ENCODE data around the gene RAD51B.
"Not testable (repeated sequence)": the region's sequence is repeated elsewhere in the genome, so short reads cannot be mapped to it uniquely, and the experiment has no call there.

RAD51B gene

GRCh38 chr14:68435631-68436030, 616.1 kb downstream of the RAD51B start:
- not testable (repeated sequence) for DNase-seq (ENCODE audit: low read depth in 3 of 3)

DNA sequence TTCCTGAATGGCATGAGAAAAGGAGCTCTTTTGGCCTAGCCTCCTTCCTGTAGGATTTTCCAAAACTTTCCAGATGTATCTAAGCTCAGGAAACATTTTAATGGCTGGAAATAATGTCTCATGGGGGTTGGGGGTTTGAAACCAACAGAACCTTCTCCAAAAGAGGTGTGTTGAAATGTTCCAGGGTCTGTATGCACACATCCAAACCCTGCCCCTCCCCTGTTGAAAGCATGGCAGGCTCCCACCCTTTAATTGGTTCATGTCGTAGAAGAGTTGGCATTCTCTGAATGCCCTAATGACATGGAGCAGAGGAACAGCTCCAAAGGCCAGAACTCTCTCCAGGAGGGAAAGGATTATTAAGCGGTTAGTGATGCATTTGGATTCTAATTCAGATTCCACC, 620.1 kb downstream of the RAD51B start:
- DNase-seq (ENCODE audit: low read depth in 3 of 3): no peak

DNA sequence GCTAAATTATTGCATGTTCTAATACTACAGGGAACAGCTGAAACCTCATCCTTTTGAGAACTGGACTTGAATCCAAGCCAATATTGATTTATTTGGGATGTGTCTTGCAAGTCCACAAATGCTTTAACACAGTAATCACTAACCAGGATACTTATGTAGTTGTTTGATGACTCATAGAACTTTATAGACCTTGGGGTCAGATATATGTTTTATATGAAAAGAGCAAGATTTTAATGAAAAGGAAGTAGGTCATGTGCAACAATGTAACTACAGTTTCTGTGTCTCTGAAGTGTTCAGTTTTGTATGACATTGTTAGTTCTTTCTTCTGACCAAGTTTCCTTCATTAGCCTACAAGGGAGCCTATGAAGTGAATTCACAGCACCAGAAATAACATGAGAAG, 621.2 kb downstream of the RAD51B start:
- DNase-seq (ENCODE audit: low read depth in 3 of 3): no peak

GRCh38 chr14:68441542-68441941, 622.0 kb downstream of the RAD51B start:
- no peak for DNase-seq (ENCODE audit: low read depth in 3 of 3)

DNA sequence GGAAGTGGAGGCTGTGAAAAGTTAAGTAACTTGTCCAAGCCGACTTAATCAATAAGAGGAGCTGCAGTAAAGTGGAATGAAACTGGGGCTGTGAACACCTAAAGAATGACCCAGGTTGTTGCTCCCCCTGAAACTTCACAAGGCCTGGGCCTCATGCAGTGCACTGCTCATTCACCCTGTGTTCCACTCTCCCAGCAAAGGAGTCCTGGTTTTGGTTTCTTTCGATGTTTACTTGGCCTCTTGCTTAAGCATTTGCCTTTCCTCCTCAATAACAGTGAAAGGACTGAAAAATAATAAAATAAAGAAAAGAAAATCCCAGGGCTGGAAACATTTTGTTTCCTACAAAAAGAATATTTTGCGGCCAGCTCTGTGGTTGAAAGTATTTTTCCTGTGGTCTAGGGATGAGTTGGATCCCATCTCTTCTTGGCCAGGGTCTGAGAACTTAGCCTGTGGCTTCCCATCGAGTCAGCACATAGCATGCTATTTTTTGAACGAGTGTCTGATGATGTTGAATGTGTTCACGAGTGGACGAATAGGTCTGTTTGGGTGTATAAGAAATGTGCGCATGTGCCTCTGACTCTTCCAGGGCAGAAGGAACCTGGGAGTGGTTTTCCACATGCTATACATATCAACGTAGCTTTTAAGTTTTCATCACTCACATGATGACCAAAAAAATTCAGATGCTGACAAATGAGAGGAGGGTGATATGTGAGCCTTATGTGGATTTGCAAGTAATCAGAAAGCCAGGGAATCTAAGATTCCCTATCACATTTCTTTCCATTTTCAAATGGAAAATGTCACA, 623.5 kb downstream of the RAD51B start:
- no peak for DNase-seq (ENCODE audit: low read depth in 3 of 3)

DNA sequence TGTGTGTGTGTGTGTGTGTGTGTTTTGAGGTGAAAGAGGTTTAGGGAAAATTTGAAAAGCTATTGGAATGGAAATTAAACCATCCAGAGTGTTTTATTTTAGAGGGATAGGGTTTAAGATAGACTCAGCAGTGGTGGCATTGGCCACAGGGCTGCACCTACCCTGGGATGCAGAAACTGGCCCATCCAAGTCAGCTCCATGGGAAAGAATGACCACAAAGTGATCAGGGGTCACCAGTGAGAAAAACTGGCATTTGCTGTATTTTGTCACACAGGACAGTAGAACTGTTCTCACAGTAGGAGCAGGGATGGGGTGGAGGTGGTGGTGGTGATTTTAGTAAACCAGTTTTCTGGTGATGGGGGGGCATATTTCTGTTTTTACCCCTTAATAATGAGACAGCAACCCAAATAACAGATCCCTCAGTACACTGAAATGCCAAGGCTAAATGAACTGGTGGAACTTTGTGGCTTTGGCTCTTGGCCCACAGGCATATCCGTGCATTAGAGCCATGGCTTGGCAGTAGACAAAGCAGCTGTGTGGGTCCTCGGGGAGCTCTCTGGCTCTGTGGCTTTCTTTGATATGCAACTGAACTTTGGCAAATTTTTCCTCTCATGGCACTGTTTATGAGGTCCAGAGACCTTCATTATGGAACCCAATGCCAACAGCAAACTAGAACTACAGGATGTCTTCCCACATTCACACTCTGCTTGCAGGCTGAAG, 625.0 kb downstream of the RAD51B start:
- DNase-seq (ENCODE audit: low read depth in 3 of 3): no peak

DNA sequence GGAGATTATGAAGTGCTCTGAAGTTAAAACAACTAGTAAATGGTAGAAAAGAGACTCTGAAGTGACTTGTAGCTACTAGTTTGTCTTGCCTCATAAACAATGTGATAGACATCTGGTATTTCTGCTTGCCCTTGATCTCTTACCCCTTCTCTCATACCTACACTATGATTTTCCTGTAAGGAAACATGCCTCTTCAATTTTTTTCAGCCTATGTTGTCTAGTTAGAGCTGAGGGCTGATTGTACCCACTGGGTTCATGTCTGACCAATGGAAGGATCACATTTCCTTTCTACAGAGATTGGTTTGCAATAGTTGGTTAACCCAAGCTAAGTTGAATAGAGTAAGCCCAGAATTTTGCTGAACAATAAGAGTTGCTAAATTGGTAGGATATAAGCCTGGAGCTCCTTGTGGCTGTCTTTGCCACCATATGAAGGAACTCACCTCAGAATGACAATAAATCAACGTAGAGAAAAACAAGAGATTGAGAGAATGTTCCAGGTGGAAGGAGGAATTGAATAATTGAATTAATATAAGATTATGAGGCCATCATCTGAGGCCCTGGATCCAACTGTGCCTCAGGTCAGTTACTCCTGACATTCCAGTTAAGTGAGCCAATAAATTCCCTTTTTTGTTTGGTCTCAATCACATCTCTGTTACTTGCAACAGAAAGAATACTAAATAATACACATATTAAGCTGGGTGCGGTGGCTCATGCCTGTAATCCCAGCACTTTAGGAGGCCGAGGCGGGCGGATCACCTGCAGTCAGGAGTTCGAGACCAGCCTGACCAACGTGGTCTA, 626.9 kb downstream of the RAD51B start:
- DNase-seq (ENCODE audit: low read depth in 3 of 3): no peak

DNA sequence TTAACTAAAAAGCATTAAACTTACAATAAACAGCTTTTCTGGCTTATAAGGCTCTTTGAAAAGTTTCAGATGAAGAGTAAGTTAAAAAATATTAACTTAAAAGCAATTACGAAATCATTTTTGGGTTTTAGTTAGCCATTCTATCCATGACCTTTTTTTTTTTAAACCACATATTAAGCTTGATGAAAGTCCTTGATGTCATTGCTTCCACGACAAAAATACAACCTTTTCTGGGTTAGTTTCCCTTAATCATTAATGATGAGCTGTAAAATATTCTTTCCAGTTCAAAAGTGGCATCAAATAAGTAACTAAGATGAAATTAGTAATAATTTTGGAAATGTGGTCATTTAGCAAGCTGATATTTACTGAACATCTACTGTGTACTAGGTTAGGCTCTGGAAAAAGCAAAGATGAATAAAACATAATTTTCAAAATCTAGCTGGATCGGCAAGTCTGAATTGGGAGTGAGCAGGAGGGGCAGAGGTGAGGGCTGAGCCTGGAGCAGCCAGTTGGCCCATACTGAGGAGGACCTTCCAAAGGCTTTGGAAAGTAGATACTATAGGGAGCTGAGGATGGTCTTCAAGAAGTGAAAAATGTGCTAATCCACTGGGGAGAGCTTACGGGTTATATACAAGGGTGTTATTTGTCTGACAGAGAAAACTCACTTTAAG, 628.1 kb downstream of the RAD51B start:
- DNase-seq (ENCODE audit: low read depth in 3 of 3): no peak

GRCh38 chr14:68448252-68448902, 628.8 kb downstream of the RAD51B start:
- DNase-seq (ENCODE audit: low read depth in 3 of 3): no peak

GRCh38 chr14:68449561-68450181, 630.1 kb downstream of the RAD51B start:
- DNase-seq (ENCODE audit: low read depth in 3 of 3): no peak

GRCh38 chr14:68450391-68451120, 631.0 kb downstream of the RAD51B start:
- DNase-seq (ENCODE audit: low read depth in 3 of 3): no peak

DNA sequence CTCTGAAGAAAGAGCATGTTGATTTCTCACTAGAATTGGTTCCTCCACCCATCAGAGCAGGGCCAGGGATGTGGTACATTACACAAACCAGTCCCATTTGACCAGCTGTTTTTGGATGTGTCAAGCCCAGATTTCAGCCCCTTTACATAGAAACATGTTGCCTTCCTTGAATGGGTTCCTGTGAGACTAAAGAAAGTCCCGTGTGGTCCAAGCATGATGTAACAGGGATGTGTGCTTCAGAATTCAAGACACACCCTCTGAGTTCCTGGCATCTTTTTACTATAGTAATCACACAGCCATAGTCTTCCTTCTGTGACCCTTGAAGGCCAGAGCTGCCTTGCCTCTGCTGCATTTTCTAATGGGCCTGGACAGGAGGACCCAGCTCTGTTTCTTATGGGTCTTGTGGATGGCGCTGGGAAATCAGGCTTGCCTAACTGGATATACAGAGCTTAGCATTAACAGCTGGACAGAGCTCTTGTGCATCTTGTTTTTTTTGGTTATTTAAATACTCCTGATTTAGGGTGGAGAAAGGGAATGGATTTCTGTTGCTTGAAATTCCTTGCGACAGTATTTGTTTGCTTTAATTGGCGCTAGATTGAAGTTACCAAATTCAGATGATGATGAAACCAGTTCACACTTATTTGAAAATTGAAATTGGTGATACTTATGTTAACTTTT, 632.3 kb downstream of the RAD51B start:
- DNase-seq (ENCODE audit: low read depth in 3 of 3): no peak

DNA sequence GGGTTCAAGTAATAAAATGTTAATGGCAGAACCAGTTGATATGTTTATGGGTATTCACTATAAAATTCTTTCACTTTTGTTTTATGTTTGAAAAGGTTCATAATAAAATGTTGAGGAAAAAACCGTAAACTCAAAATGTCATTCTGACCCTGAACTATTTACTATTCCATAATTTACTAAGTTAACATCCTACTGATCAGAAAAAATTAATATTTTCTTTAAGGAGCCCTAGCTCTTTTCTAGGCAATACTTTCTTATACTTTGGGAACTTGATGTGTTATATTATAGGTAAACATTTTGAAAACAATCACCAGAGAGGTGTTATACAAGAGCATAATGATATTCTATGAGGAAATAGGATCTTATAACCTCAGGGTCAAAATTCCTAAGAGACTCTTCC, 638.7 kb downstream of the RAD51B start:
- no peak for DNase-seq (ENCODE audit: low read depth in 3 of 3)

- DNase-seq (ENCODE audit: low read depth in 3 of 3): no peak
Observed at GRCh38 chr14:68458840-68459469, 639.4 kb downstream of the RAD51B start.

DNA sequence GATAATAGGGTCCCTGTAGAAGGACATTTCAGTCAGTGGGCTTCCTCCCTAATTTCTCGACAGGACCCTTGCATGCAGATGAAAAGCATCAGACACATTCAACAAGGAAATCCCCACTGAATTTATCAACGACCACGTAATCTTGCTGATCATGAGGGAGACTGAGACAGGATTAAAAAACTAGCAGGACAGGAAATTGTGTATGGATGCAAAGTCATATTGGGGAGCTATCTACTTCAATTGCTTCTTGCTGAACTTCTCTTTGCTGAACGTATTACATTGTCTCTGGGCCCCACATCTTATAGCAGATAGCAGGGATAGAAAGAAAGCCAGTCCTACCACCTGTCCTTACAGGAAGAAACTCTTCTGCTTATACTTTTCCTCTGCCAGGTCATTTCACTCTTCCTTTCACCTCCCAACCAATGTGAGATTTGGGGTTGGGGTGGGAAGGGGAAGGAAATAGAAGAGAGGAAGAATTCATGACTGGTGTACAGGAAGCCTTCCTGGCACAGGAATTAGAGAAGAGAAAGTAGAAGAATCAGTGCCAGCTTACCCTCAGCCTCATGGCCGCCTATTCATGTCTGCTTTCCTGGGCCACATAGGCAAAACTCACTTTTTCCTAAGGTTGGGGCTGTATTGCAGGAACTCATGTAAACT, 640.0 kb downstream of the RAD51B start:
- DNase-seq (ENCODE audit: low read depth in 3 of 3): no peak

DNA sequence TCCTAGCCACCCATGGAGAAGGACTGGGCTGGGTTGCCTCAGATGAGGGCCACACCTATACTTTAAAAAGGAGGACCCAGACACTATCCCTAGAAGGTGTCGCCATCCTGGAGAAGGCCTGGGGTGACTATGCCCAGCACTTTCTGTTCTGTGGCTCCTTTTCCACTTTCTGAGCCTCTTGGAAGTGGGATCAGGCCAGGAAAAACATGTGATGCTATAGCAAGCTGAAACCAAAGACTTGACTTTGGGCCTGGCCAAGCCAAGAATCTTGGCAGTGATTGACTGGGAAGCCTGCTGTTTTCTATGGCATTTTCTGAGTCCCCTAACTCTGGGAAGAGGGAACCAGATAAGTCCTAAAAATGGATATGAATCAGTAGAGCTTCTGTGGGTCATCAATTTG, 641.0 kb downstream of the RAD51B start:
- no peak for DNase-seq (ENCODE audit: low read depth in 3 of 3)

DNA sequence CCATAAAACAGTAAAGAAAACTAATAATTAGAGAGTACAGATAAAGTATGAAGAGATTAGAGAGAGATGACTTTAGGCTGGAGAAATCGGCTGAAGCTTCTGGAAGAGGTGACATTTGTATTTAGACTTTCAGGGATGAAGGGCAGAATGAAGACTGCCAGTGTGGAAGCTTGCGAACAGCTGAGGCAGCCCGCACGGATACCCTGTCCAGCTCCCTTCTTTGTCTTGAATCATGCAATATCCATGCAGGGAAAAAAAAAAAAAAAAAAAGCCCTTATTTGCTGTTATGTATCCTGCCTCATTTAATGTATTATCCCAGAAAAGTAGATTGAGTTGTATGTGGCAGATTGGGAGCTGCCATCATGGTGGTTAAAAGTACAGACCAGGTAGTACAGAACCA, 641.5 kb downstream of the RAD51B start:
- no peak for DNase-seq (ENCODE audit: low read depth in 3 of 3)

DNA sequence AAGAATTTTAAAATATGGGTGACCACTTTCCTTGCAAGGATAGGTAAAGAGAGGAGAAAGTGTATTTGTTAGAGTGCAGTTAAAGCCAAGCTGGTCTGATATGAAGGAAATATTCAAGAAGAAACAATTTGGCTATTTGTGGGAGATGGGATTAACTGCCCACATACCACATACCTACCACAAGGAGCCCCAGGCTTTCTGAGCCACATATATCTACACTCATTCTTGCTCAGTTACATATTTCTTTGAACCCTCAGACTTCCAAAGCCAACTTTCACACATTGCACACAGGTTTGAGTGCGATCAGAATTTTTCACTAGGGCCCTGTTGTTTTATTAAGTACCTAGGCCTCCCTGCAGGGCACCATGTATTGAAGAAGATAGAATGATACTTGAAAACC, 643.1 kb downstream of the RAD51B start:
- DNase-seq (ENCODE audit: low read depth in 3 of 3): no peak

DNA sequence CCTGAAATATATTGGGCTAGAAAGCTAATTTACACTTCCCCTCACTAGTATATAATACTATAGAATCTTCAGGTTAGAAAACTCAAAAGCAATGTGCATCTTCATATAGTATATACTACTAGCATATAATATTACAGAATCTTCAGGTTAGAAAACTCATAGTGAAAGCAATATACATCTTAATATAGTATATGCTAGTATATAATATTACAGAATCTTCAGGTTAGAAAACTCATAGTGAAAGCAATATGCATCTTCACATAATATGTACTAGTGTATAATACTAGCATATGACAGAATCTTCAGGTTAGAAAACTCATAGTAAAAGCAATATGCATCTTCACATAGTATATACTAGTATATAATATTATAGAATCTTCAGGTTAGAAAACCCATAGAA, 643.7 kb downstream of the RAD51B start:
- DNase-seq (ENCODE audit: low read depth in 3 of 3): no peak
